HG02840 (cell line): ENCODE results near the gene IL3.

Experiments
- ATAC-seq: cut with Tn5 transposase; IDR thresholded peaks from one replicate; pipeline ENCODE4 v1.9.1; 2021; ENCODE audit warnings: mild to moderate bottlenecking, moderate library complexity, moderate number of reproducible peaks; ENCODE audit not compliant: unreplicated experiment, low FRiP score

The IL3 gene

GRCh38 chr5:132055808-132056609, 4.4 kb upstream of the IL3 start:
- ATAC-seq, result no peak

DNA sequence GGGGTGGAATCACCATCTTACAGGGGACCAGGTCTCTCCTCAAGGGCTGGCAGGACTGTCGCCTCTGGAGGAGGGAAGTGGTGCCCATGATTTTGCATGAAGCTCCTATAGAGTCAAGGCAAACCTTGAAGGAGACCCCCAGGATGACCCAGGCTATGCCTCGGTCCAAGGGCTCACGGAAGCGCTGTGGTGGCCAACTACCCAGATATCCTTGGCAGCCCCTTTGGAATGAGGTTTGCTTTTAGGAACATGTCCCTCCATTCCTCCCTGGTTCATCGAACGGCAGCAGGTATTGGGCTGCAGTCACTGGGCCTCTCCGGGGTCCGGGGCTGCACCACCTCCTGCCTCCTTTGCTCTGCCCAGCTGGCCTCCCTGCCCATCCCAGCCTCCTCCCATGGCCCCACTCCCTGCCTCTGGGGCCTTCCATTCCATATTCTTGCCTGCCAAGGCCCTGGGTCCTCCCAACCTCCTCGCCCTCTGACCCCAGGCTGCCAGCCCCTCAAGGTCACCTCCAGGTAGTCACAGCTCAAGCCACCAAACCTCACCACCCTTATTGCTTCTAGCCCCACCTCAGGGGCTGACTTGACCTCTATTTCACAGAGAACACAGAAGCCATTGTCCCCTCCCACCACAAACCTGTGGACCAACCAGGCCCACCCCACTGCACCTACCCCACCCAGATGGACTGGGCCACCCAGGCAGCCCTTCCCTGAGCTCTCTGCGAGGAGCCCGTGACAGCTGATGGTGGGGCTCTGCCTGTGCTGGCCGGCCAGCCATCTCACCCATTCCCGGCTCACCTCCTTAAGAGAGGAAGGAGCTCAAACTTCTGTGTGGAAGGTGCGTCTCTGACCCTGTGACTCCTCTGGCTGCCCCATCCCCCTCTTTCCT, 3.6 kb upstream of the IL3 start:
- no peak for ATAC-seq

- no peak for ATAC-seq
Measured at GRCh38 chr5:132057498-132058255, 2.8 kb upstream of the IL3 start.

GRCh38 chr5:132058646-132059042, 1.8 kb upstream of the IL3 start:
- no peak for ATAC-seq

- no peak for ATAC-seq
Measured at GRCh38 chr5:132059043-132059695, 1.3 kb upstream of the IL3 start.

DNA sequence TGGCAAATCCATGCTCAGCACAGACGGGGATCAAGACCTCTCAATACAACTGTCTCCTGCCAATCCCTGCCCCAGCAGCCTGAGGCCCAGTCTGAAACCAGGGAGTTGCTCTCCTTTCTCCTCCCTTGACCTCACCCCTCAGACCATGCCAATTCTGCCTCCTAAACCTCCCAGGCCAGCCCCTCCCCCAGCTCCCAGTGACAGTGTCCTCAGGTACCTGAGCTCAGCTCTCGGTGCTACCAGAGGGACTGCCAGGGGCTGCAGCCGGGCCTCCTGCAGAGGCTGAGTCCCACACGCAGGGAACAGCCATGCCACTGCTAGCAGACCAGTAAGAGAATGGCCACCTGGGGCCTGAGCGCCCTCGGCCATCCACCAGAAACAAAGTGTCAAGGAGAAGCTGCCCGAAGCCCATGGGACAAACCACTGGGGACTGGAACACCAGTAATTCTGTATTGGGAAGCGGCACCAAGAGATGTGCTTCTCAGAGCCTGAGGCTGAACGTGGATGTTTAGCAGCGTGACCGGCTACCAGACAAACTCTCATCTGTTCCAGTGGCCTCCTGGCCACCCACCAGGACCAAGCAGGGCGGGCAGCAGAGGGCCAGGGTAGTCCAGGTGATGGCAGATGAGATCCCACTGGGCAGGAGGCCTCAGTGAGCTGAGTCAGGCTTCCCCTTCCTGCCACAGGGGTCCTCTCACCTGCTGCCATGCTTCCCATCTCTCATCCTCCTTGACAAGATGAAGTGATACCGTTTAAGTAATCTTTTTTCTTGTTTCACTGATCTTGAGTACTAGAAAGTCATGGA, 557 bp upstream of the IL3 start:
- ATAC-seq, result no peak

- ATAC-seq, result peak; percentile 51
Measured at GRCh38 chr5:132063090-132063911, 2.8 kb downstream of the IL3 start.

DNA sequence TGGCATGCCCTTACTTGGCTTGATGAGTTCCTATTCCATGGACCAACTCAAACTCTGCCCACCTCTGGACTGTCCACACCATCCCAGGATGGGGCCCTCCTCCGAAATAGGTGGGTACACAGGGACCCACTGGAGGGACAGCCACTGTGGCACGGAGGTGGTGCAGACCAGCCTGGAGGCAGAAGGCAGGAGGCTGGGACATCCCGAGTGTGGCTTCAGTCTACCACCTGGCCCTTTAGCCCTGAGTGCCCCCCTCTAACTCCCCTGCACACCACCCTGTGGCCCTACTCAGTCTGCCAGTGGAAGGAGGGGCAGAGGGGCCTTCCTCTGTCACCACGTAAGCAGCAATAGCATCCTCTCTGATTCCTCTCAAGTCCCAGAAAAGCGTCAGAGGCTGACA, 3.7 kb downstream of the IL3 start:
- no peak for ATAC-seq

DNA sequence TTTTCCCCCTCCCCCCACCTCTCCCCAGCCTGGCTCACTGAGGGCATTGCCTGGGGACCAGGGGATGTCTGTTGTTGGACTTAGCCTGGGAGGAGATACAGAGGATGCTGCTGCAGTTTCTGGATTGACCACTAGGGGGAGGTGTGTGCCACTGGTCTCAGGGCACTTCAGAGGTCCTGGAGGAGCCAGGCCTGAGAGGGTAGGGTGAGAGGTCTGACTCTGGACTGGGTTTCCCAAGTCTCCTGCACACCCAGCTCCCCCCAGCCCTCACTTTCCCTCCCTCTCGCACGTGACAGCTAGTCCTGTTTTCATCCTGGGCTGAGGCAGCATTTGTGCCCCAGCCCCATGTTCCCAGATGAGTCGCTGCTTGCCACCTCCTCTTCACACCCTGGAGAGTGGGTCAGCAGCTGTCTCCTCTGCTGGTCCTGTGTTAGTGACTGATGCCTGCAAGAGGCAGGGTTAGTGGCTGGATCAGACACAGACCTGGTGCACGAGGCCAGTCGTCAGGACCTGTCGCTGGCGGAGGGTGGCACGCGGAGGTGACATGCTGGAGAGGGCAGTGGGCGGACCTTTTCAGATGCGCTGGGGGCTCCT, 4.4 kb downstream of the IL3 start:
- ATAC-seq, result no peak

DNA sequence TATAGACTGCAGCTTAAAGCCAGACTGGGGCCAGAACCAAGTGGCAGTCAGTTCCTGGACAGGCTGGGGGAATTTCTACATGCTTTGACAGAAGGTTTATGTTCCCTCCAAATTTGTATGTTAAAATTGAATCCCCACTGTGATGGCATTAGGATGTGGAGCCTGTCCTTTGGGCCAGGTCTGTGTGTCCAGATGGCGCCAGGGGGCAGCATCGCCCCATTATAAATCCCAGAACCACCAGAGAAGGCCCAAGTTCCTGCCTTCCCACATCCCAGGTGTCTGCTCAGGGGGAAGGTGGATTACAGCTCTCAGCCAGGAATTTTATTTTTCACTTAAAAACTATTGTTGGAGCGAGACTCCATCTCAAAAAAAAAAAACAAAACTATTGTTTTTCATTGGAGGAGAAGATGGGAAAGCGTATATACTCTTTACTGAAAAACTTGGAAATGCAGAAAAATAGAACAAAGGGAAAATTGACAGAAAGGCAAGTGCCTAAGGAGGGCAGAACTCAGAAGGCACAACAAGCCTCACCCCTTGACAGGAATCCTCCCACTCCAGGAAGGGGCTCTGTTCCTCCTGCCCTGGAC, 5.0 kb downstream of the IL3 start:
- ATAC-seq, result no peak

GRCh38 chr5:132065951-132066701, 5.7 kb downstream of the IL3 start:
- no peak for ATAC-seq

GRCh38 chr5:132066871-132067270, 6.4 kb downstream of the IL3 start:
- ATAC-seq, result no peak

- no peak for ATAC-seq
Measured at GRCh38 chr5:132067451-132067850, 7.0 kb downstream of the IL3 start.

- no peak for ATAC-seq
Measured at GRCh38 chr5:132067941-132068808, 7.7 kb downstream of the IL3 start.

- ATAC-seq, result no peak
Measured at GRCh38 chr5:132069561-132069960, 9.1 kb downstream of the IL3 start.

DNA sequence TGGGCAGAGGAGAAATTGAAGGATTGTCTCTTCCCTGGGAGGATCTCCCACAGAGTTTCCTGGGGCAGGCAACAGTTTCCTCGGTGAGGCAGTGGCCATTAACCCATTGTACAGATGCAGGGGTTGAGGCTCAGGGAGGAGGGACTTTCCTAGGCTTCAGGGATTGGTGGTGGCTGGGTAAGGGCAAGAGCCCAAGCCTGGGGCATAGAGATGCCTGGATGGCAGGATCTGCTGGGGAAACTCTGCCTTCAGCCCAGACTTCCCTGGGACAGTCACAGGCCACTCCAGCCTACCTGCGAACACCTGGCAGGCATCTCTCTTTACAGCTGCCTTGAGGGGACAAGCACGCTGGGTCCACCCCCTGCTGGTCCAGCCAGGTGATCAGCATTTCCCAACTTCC, 9.5 kb downstream of the IL3 start:
- no peak for ATAC-seq
